GM19043 (cell line): Measurements from ENCODE around the gene MACROD2.
"Not testable (repeated sequence)": the region's sequence is repeated elsewhere in the genome, so short reads cannot be mapped to it uniquely, and the experiment has no call there.

Experiments used
- ATAC-seq: cut with Tn5 transposase; IDR thresholded peaks from one replicate; pipeline ENCODE4 v1.9.1; 2021; ENCODE audit warnings: low read depth; ENCODE audit not compliant: unreplicated experiment

The MACROD2 gene

DNA sequence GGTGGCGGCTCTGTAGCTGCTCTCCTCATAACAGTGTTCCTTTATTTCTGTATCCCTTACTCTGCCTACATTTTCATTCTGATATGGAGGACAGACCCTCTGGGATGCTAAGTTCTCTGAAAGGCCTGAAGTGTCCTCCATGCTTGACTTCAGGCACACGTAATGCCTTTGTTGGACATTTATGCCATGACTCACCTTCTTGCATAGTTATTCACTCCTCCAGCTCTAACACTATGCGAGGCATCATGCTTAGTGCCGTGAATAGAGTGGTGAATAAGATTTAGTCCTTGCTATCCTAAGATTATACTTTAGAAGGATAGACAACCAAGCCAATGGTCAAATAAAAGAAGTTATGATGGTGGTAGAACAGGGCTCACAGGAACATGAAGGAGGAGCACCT, 1103.0 kb downstream of the MACROD2 start:
- no peak for ATAC-seq

DNA sequence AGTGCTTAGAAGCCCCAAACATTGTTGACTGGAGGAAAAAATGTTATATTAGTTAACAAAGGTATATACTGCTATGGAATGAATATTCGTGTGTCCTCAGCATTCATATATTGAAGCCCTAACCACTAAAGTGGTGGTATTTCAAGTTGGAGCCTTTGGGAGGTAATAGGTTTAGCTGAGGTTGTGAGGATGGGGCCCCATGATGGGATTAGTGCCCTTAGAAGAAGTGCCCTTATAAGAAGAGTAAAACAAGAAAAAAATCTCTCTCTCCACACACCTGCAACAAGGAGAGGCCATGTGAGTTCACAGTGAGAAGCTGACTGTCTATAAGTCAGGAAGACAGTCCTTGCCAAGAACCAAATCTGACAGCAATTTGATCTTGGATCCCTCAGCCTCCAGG, 1103.8 kb downstream of the MACROD2 start:
- ATAC-seq, result no peak

DNA sequence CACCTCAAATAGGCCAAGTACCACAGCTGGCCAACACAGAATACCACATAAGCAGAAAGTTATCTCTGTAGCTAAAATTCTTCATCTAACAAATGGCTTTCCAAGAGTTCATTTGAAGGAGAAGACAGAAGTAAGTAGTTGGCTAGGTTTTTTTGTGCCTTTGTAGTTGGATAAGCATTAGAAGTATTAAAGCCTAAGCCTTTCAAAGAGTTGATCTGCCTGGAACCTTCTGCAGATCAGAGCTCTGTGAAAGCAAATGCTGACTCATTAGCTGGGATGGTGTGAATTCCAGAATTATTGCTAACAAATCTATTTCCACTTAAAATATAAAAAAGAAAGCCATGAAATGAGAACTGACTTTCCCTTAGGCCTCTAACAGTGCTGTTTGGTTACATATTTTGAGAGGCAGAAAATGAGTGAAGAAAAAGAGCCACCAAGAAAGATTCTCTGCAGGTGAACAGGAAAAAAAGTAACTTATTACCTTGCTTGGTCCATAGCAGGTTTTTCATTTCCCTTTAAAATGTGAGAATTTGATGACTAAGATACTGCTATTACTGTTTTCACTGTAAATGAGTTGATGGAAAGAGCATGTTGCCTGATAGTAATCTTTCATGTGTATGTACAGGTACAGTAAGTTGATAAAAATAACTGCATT, 1105.3 kb downstream of the MACROD2 start:
- ATAC-seq, result peak; percentile 74

DNA sequence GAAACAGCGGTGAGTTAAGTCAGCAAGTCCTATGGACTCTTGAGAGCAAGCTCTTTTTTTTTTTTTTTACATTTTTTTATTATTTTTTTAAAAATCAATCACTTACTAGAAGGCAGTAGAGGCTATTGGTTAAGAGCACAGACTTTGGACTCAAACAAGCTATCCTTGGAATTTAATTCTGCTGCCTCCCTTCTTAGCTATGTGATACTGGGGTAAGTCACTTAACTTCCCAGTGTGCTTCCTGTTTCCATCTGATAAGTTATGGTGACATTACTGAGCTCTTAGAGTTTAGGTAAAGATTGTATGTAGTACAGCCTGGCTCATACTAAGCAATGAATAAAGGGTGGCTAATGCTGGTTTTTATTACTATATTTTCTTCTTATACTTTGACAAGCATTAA, 1112.6 kb downstream of the MACROD2 start:
- no peak for ATAC-seq

DNA sequence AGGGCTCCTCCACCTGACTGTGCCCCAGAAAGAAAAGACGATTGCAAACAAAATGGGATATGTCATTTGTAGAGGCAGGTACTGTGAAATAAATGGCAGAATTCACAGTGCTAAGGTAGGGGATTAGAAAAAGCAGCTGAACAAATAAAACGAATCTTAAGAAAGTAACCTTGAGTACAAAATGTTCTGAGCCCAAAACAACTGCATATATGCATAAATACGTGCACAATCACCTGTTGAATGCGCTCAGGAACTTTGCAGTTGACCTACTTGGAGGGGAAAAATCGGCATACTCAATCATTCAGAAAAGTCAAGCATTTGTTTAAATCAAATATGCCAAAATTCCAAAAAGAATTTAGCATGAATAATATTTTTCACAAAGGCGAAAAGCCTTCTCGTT, 1114.2 kb downstream of the MACROD2 start:
- no peak for ATAC-seq

DNA sequence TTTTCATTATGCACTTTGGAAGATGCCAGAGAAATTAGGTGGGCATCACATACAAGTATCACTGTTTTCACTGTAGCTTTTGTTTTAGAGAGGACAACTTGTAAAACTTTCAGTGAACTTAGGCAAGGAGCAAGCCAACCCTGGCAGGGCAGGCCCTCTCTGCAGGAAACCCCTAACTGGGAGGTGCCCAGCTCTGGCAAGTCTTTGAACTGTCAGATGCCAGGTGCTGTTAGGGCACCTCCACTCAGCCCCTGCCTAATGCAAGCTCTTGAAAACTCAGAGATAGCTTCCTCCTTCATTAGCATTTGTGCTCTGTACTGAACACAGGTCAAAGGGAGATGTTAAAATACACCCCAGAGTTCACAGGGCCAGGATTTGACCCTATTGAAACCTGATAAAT, 1116.3 kb downstream of the MACROD2 start:
- ATAC-seq, result no peak

DNA sequence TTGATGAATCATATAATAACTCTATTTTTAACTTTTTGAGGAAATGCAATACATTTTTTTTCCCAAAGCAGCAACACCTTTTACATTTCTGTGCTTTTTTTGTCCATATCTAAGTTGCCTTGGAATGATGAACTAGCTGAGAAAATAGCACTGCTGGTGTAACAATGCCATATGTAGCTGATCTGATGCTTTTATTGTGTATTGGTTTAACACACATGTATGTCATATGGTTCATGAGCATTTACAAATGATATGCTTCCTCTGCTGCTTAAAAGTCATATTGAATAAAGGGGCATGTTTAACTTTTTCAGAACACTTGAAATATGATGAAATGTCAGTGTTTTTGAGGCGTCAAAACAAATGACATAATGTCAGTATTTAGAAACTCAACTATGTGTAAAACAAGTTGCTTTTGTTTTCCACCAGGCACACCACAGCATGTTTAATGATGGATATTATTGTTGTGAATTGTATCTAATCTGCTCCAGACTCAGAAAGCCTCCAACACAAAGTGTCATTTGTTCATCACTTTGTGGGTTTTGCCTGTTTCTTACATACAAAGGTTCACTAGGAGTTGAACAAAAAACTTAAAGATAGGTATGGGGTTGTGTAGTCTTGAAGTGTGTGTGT, 1117.9 kb downstream of the MACROD2 start:
- no peak for ATAC-seq

DNA sequence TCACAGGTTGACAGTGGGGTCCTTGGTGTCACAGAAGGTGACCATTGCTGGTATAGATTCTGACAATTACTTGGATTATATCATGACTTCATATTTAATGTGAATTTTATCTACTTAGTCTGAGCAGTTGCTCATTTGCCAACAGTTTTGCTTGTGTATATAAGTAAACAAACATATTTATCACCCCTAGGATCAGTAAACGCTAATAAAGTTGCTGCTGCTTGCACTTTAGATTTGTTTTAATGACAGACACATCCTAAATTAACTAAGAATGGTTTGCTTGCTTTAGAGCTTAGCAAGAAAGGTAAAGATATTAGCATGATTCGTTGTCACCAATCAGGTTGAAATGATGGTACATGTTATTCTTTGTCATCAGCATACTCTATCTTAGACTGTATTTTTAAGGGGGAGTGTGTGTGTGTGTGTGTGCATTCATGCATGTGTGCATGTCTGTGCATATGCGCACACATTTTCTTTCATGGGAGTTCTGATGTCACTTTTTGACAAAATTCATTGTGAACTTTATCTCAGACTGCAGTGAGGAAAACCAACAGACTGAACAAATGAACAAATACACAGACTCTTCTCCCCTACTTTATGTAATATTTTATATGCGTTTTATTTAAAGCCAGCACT, 1124.7 kb downstream of the MACROD2 start:
- ATAC-seq, result no peak

DNA sequence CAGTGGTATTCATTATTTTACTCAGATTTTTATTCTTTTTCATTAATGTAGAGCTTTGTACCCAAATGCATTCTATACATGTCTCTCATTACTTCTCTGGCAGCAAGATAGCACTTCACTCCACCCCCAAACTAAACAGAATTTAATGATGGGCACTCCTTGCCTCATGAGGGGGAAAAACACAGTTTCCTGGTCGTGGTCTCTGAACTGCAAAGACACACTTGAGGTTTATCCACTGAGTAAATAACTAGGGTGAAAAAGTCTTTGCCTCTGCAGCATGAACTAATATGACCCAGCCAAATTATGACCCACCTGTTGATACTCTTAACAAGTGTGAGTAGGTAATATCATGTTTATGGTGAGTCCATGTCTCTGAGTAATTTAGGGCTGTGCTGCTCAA, 1127.3 kb downstream of the MACROD2 start:
- ATAC-seq, result no peak

DNA sequence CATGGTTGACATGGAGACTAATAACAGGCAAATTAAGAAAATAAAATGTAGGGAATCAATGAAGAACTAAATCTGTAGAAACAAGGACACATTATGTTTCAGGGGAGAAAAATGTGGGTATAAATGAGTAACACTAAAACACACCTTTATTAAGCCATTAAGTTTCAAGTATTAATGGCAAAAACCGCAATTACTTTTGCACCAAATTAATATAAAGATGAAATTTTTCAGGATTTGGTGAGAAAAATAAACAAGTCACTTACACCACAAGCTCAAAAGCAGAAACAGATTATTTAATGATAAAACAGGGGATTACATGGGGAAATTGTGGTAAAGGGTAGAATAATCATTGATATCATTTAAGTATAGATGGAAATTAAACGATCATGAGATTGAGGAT, 1135.9 kb downstream of the MACROD2 start:
- no peak for ATAC-seq

DNA sequence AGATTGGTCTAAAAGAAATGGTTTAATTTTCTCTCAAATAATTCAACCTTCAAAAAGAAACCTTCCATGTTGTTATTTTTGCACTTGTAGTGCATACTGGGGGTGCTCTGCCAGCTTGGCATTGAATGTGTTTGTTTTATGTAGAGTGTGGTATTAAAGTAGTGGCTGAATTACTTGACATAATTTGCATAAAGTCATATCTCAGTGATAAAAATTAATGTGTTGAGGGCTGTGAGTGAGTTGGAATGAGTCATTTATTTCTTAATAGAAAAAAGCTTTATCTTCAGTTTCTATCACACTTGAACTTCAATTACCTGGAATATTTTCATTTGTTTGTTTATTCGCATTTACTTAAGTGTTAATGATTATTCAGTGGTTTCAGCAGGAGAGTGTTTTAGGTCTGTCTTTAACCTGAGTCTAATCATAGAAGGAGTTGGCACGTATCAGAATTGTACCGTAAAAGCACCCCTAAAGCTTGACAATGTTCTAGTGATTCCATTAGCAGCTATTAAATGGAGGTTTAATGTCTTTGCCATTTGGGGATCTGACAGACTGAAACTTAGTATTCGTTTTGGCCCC, 1143.3 kb downstream of the MACROD2 start:
- ATAC-seq, result no peak

DNA sequence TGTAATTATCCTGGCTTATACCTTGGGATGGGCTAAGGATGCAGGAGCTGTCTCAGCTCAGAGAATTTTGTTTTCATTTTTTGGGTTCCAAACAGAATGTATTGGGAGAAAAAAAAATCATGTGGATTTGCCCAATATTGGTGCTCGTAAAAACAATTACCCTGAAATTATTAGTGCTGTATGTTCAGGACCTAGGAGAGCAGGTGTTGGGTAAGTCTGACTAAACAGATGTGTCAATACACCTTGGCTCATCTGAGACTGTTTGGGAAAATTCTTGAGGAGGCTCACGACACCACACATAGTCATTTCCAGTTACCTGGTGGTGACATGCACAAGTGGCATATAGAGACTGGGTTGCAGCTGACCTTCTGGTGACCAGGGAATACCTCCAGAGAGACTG, 1144.2 kb downstream of the MACROD2 start:
- no peak for ATAC-seq

DNA sequence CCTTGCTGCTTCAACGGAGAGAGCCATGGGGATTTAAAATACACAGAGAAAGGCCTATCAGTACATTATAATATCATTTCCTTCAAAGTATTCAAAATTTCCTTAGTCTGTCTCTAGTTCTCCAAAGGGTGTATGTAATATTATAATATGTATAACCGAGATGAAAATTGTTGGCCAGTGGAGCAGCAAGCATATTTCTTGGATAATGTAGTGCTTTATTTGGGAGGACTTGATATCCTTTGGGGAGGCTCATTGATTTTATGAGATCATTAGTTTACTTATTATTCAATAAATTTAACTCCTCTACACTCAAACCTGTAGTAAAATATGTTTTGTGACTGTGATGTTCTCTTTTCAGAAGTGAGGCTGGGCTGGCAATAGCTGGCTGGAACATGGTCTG, 1145.0 kb downstream of the MACROD2 start:
- ATAC-seq, result no peak

DNA sequence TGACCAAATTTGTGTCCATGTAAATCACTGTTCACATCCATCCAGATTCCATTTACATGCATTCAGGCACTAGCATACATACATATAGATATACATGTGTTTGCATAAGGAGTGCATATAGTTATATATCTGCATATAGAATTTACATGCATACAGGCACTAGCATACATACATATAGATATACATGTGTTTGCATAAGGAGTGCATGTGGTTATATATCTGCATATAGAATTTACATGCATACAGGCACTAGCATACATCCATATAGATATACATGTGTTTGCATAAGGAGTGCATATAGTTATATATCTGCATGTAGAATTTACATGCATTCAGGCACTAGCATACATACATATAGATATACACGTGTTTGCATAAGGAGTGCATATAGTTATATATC, 1145.6 kb downstream of the MACROD2 start:
- ATAC-seq, result not testable (repeated sequence)

DNA sequence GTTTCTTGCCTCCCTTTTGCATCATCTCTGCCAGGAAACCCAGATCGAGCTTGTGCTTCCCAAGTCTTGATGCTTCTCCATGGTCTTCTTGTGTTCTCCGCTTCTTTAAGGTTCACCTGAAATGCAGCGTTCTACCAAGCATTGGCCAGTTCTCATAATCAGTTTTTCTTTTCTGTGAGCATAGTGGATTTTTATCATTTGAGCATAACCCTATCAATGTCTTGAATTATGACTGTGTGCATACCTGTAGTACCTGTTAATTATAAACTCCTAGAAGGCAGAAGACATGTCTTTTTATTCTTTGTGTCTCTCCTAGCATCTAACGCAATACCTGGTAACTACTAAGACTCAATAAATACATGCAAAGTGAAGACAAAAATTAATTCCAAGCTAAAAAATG, 1146.5 kb downstream of the MACROD2 start:
- ATAC-seq, result no peak

DNA sequence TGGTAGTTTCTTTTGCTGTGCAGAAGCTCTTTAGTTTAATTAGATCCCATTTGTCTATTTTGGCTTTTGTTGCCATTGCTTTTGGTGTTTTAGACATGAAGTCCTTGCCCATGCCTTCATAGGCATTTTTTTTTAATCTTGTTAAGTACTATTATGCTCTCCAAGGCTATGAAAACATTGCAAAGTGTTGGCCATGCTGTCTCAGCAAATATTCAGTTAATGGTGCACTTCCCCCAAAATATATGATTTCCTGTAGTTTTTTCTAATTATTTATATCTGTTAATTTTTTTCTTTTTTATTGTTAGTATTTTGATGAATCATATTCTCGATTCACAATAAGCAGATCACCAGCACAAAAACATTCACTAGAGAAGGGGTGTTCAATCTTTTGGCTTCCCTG, 1148.2 kb downstream of the MACROD2 start:
- no peak for ATAC-seq

DNA sequence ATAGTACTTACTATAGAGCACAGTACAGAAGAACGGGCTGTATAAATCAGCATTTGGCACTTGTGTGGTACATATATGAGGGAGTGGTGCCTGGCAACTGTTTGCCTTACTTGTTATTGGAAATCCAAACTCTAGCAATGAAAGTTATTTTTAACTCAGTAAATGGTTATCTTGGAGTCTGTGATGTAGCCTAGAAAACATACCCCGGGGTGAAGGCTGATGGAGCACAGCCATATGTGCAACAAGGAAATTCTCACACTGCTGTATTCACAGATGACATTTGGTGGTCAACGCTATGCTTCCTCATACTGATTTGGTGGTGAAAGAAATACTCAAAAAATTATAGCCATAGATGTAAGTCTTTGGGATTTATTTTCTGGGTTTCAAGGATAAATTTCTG, 1149.6 kb downstream of the MACROD2 start:
- no peak for ATAC-seq

DNA sequence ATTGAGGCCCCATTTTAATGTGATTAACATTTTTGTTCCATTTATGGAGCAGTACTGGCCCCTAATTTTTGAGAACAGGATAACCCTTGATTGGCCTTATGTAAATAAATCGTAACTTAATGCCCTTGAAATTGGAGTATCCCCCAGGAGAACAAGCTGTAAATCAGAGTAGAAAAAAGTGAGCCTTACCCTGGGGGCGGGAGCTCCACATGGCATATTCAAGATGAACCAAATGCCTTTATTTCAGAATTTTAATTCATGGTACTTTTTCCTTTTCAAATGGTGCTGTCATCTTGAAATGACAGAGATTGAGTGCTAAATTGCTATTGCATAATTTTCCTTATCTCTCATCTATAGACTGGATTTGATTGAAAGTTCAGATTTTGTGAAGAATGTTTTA, 1151.6 kb downstream of the MACROD2 start:
- ATAC-seq, result no peak

DNA sequence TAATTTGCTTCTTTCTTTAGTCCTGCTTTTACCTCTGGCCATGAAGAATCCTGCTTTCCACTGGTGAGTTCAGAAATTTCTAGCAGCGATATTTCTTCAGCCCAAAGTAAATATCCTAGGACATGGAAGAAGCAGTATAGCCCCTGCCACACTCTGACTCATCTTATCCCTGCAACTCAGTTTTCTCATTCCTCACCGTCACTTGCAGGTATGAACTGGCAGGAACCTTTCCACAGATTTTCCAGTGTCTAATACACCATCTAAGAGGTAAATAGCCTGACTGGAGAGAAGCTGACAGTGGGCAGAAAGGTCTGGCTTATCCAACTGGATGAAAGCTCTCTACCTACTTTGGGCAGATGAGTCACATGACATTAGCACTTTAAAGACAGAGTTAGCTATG, 1158.8 kb downstream of the MACROD2 start:
- no peak for ATAC-seq

DNA sequence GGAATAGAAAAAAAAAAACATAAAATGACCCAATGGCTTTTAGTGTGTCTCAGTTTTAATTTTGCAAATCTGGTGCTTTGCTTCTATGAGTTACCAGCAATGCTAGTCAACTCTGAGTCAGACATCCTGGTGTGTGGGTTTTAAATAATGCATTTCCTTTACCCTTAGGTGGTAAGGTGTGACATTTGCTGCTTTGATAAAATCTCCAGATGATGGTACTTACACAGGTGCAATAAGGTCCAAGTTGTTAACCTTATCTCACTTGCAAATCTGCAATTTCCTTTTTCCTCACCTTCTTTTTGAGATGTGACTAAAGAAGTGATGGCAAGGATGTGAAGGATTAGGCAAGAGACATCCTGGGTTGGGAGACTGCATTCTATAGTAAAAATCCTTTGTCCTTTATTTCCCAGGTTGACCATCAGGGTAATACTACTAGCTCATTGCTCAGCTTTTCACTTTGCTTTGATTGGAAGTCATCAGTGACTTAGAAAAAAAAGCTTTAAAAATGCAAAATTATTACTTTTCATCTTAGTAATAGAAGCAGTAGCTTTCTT, 1160.6 kb downstream of the MACROD2 start:
- no peak for ATAC-seq

DNA sequence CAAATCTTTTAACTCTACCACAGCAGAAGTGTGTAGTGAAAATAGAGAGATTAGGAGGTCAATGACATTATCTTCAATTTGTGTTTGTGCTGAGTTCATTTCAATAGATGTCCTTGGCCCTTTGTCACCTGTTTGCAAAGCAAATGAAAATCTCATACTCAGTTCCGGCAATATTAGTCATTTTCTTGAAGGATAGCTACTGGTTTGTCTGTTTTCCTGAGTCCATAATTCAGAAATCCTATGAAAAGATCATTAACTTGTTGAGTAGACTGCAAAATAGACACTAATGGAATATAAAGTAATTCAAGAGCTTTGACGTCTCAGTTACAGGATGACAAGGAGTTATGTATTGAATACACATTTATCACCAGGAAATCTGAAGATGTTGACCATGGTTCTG, 1163.2 kb downstream of the MACROD2 start:
- ATAC-seq, result no peak
